Heart right ventricle (tissue), 16 donors: Measurements from ENCODE around the gene GPR37. TPM values are rescaled to one million over a fixed set of nuclear protein-coding genes. Genes with fewer than 3 reads are reported as not detected.

ENCODE experiments used
- ATAC-seq, 8 donors: fragments of 200-7000 bp; cut with Tn5 transposase; one replicate each; pipeline ENCODE4 v1.9.1; 2020; ENCODE audit warnings: mild to moderate bottlenecking in 8 of 8, moderate library complexity in 8 of 8, moderate number of reproducible peaks in 1 of 8
- DNase-seq, 2 donors: peaks; one replicate each; pipeline ENCODE4 v3.0.0-alpha.2; 2020
- H3K27ac ChIP-seq, 10 donors: fragments of 200-600 bp; sonication (generic) in 2 of 10; one replicate each; pipeline versions ENCODE4 v1.5.0 to v1.8.0; 2020 to 2022; ENCODE audit warnings: mild to moderate bottlenecking in 3 of 10
- H3K27me3 ChIP-seq, 7 donors: fragments of 200-600 bp; one replicate each; pipeline ENCODE4 v1.8.0; 2021 to 2022; ENCODE audit warnings: mild to moderate bottlenecking in 2 of 7
- H3K36me3 ChIP-seq, 9 donors: fragments of 200-600 bp; sonication (generic) in 1 of 9; one replicate each; pipeline versions ENCODE4 v1.5.0 to v1.8.0; 2020 to 2022; ENCODE audit warnings: mild to moderate bottlenecking in 2 of 9
- H3K4me1 ChIP-seq, 9 donors: fragments of 200-600 bp; sonication (generic) in 1 of 9; one replicate each; pipeline versions ENCODE4 v1.5.0 to v1.8.0; 2020 to 2022; ENCODE audit warnings: mild to moderate bottlenecking in 4 of 9
- H3K4me3 ChIP-seq, 10 donors: fragments of 200-600 bp; sonication (generic) in 2 of 10; one replicate each; pipeline versions ENCODE4 v1.5.0 to v1.8.0; 2020 to 2022; ENCODE audit warnings: mild to moderate bottlenecking in 7 of 10, moderate library complexity in 2 of 10
- H3K9me3 ChIP-seq, 11 donors: fragments of 200-600 bp in 10 of 11; sonication (generic) in 2 of 11; one replicate each; pipeline versions ENCODE4 v1.5.0 to v1.8.0; 2013 to 2022; ENCODE audit warnings: mild to moderate bottlenecking in 2 of 11, control low read depth in 1 of 11, moderate library complexity in 1 of 11
- WGBS, 2 donors: extraction: QIAGEN DNeasy Blood & Tissue Kit; methylation state at CpG; one replicate each; pipeline ENCODE4 v1.1.7; 2013; ENCODE audit warnings: inconsistent platforms in 1 of 2; 5-methylcytosine and 5-hydroxymethylcytosine counted together
- intact Hi-C, 10 donors: fragments of 100-400 bp; cut with DNase I; formaldehyde crosslinking; loops; one replicate each; pipeline versions ENCODE4 v1.11.1 to v1.14.2; 2022
- polyA plus RNA-seq, 2 donors: library from polyadenylated mRNA; stranded (reverse); fragments of 200-250 nt; gene quantifications; one replicate each; pipeline ENCODE4 v1.2.3, GENCODE V29; 2013
- total RNA-seq, 10 donors: library from RNA; stranded (reverse); fragmentation: NEBNext Ultra II Directional in 3 of 10; extraction: Animal tissue kit (Norgen Biotek cat#: 25700) in 3 of 10; gene quantifications; one replicate each; pipeline versions ENCODE4 v1.2.1 to v1.2.4, GENCODE V29; 2021 to 2023
- TF ChIP-seq, protein P1 (sequence below), 9 donors: fragments of 200-600 bp; sonication (generic) in 2 of 9; IDR thresholded peaks; one replicate each; pipeline versions ENCODE4 v1.5.0 to v1.8.0; 2021 to 2022; ENCODE audit warnings: antibody characterized with exemption in 9 of 9, mild to moderate bottlenecking in 5 of 9, moderate library complexity in 1 of 9
- donor health status: Arrhythmogenic right ventricular cardiomyopathy.
- donor health status: ischemic (EF 13 %, LVEDD 7.1; RV severe dilation, severe dysfunction).
- donor health status: healthy with polysubstance abuse.
- donor health status: DM: no; HTN: yes; CAD: no.
- donor health status: DM: no; HTN: no; CAD: no.
- donor health status: ischemic (EF 25% LVEDD 6.9; RV normal size, moderate dysfunction).
- donor health status: ischemic (EF 25% LVEDD 5.7; RV mildly dilated, moderate dysfunction).
- donor health status: healthy.
- donor health status: DM: yes; HTN: yes; CAD: no.
- donor health status: Ischemic cardiomyopathy.
- donor health status: ischemic (EF 35%, LVEDD 5.7; RV mildly dilated, moderate dysfunction).
- donor health status: nonischemic (EF 11% LVEDD 7.7; RV severe dilation, severe dysfunction).
- donor health status: DM: yes; HTN: yes; CAD: no.
- donor health status: PGD.
- donor health status: ischemic (EF 29% LVEDD 5.4; RV normal size, mild dysfunction).
- donor health status: nonischemic (EF 23%, LVEDD 6.1; RV moderate dilation, normal function).

Gene GPR37
- total and polyA plus RNA-seq, 12 donors, result 0.04 to 0.15 (median 0.09) TPM; not detected in 9

DNA sequence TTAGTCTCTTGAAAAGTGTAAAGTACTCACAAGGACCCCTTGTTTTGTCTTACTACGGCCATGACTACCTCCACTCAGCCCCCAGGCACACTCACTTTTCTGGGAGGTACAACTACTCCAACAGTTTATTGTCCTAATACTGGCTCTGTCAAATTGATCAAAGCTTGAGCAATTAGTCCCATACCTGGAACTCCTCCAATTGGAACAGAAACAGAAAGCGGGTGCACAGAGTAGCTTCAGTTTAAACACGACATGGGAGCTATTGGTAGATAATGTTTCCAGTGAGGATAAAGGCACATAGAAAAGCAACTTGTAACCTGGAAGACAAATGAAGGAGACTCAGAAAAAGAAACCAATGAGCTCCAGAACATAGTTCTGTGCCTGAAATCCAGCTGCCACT is 7.7 kb upstream of the GPR37 start:
- no peak for DNase-seq
- Histone ChIP-seq H3K36me3 (no peaks in the 10 kb centered on the region), H3K27ac (no peak overlapping the region), H3K4me1 (no peaks in the 10 kb centered on the region), H3K4me3 (no peak overlapping the region), H3K9me3 (no peaks in the 10 kb centered on the region), H3K27me3 (peaks cover 0 to 17% (median 0%) of the 10 kb centered on the region in 7 donors)
- 84 to 89% methylated on average over 3 of the region's 3 CpGs for WGBS, 2 donors
- no peak for ATAC-seq
- TF ChIP-seq, protein P1, sequence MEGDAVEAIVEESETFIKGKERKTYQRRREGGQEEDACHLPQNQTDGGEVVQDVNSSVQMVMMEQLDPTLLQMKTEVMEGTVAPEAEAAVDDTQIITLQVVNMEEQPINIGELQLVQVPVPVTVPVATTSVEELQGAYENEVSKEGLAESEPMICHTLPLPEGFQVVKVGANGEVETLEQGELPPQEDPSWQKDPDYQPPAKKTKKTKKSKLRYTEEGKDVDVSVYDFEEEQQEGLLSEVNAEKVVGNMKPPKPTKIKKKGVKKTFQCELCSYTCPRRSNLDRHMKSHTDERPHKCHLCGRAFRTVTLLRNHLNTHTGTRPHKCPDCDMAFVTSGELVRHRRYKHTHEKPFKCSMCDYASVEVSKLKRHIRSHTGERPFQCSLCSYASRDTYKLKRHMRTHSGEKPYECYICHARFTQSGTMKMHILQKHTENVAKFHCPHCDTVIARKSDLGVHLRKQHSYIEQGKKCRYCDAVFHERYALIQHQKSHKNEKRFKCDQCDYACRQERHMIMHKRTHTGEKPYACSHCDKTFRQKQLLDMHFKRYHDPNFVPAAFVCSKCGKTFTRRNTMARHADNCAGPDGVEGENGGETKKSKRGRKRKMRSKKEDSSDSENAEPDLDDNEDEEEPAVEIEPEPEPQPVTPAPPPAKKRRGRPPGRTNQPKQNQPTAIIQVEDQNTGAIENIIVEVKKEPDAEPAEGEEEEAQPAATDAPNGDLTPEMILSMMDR (IDR thresholded peaks at IDR 0.05), result no peak
- intact Hi-C loops, result no loop called here

DNA sequence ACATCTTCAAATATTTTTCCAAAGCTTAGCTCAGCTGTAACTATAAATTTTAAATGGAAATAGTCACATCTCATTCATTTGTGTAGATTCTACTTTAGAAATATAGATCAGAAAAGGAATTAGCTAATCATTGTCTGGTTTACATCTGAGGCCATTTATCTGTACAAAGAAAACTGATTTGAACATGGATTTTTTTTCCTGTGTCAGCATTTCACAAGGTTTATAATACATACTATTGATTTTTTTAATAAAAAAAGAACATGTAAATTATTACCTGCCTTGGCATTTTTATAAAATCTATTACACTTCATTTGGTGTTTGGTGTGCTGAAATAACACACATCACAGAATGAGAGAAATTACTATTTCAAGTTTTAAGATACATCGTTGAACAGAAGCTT is 3.5 kb upstream of the GPR37 start:
- no peak overlapping the region for H3K4me3 ChIP-seq
- peaks cover 10 to 39% (median 28%) of the 10 kb centered on the region in 7 donors for H3K27me3 ChIP-seq
- TF ChIP-seq, protein P1 (IDR thresholded peaks at IDR 0.05), result no peak
- peaks cover 0 to 19% (median 14%) of the 10 kb centered on the region in 9 donors for H3K4me1 ChIP-seq
- H3K9me3 ChIP-seq, result no peaks in the 10 kb centered on the region
- DNase-seq, result no peak
- intact Hi-C loops, result loop anchor here in 1 of 10 donors (10.0 kb wide), 1 partner anchor 1906 kb away; no protein-coding TSS in a partner anchor
- no peak for ATAC-seq
- 89 to 90% methylated on average over 1 of the region's 1 CpG for WGBS, 2 donors
- H3K27ac ChIP-seq, result no peak overlapping the region
- H3K36me3 ChIP-seq, result no peaks in the 10 kb centered on the region

DNA sequence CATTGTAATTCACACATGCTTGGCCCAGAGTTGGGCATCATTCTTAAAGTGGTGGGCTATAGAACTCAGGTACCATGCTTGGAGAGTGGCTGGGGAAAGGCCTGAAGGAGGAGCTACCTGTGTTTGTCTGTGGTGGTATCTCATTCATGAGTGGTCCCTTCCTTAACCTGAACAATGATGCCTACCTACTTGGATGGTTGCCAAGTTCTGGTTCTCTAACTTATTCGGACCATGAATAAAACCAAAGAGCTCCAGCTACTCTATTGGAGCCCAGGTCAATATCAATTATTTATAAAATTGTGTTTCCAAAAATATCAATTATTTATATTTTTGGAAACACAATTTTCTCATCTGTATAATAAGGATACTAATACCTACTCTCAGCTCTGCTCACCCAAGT is 2.9 kb upstream of the GPR37 start:
- DNase-seq (no peak), ATAC-seq (no peak)
- Histone ChIP-seq H3K27me3 (peaks cover 14 to 43% (median 34%) of the 10 kb centered on the region in 7 donors), H3K36me3 (no peaks in the 10 kb centered on the region), H3K4me1 (peaks cover 0 to 21% (median 15%) of the 10 kb centered on the region in 9 donors), H3K27ac (no peak overlapping the region), H3K4me3 (no peak overlapping the region), H3K9me3 (no peaks in the 10 kb centered on the region)
- intact Hi-C loops, result loop anchor here in 1 of 10 donors (10.0 kb wide), 1 partner anchor 1906 kb away; no protein-coding TSS in a partner anchor
- TF ChIP-seq, protein P1 (IDR thresholded peaks at IDR 0.05), result no peak
- 70 to 85% methylated on average over 1 of the region's 1 CpG for WGBS, 2 donors

DNA sequence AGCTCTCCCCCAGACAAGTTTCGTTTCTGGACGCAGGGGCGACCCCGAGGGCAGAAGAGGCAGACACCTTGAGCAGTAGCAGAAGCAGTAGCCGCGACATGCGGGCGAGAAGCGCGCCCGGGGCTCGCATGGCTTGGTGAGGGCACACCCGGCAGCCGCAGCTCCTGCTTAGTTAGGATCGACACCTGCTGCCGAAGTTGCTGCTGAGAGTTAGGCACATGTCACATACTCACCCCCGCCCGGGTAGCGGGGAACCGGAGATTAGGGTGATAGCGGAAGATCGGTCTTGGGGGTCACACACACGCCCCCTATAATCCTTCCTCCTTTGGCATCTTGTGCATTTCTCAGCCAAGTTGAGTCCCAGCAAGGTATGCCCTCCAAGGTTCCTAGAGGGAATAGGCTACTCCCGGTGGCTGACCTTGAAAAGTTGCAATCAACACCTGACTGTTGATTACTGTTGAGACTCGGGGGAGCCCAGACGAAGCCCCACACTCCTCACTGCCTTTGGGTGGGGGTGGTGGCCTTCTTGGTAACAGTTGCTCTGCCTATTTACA is 668 bp downstream of the GPR37 start:
- intact Hi-C loops, result loop anchor here in 1 of 10 donors (10.0 kb wide), 1 partner anchor 1910 kb away; no protein-coding TSS in a partner anchor
- 1 to 2% methylated on average over 26 of the region's 26 CpGs for WGBS, 2 donors
- H3K4me1 ChIP-seq, result peaks cover 0 to 21% (median 15%) of the 10 kb centered on the region in 9 donors
- TF ChIP-seq, protein P1 (IDR thresholded peaks at IDR 0.05), result no peak
- H3K27me3 ChIP-seq, result peaks cover 14 to 72% (median 57%) of the 10 kb centered on the region in 7 donors
- DNase-seq (peak in 1 of 2 donors; percentile 11), ATAC-seq (peak in 1 of 8 donors; percentile 48)
- H3K27ac ChIP-seq, result no peak overlapping the region
- H3K36me3 ChIP-seq, result no peaks in the 10 kb centered on the region
- no peaks in the 10 kb centered on the region for H3K9me3 ChIP-seq
- peak overlapping the region in 8 of 10 donors; percentile 34 to 57 (median 50) for H3K4me3 ChIP-seq
